ENCODE measurements around the gene UQCC5.

DNA sequence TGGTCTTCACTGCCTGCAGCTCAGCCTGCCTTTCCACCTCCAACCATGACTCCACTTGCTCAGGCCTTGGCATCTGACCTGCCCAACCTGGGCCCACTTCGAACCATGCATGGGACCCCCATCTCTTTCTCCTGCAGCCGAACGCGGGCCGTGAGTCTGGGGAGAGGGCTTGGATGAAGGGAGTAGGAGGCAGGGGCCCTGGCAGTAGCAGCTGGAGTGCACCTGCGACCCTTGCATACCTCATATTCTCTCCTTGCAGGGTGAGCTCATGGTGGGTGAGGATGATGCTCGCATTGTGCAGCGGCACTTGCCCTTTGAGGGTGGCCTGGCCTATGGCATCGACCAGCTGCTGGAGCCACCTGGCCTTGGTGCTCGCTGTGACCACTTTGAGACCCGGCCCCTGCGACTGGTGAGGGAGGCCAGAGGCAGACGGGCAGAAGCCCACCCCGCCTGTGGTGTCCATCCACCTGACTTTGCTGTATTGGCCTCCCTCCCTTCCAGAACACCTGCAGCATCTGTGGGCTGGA, 16.2 kb upstream of the UQCC5 start:
- TF ChIP-seq, protein P1, sequence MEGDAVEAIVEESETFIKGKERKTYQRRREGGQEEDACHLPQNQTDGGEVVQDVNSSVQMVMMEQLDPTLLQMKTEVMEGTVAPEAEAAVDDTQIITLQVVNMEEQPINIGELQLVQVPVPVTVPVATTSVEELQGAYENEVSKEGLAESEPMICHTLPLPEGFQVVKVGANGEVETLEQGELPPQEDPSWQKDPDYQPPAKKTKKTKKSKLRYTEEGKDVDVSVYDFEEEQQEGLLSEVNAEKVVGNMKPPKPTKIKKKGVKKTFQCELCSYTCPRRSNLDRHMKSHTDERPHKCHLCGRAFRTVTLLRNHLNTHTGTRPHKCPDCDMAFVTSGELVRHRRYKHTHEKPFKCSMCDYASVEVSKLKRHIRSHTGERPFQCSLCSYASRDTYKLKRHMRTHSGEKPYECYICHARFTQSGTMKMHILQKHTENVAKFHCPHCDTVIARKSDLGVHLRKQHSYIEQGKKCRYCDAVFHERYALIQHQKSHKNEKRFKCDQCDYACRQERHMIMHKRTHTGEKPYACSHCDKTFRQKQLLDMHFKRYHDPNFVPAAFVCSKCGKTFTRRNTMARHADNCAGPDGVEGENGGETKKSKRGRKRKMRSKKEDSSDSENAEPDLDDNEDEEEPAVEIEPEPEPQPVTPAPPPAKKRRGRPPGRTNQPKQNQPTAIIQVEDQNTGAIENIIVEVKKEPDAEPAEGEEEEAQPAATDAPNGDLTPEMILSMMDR (IDR thresholded peaks at IDR 0.05) = no peak
- TF ChIP-seq POLR2A (IDR thresholded peaks at IDR 0.05) = no peak

Data from testis (tissue), 2 donors.